GM23248 (cell line): ENCODE measurements around the gene PRELP. TPM values are rescaled to one million over a fixed set of nuclear protein-coding genes. Genes with fewer than 3 reads are reported as not detected.

ENCODE experiments used
- DNase-seq: peaks from one replicate; pipeline ENCODE4 v3.0.0-alpha.2; 2015
- H2AFZ ChIP-seq: fragments of 200-600 bp; sonication (generic); 2 replicates; pipeline ENCODE4 v1.6.1; 2016; ENCODE audit warnings: antibody characterized with exemption
- H3F3A ChIP-seq: fragments of 200-600 bp; sonication (generic); 2 replicates; pipeline ENCODE4 v1.6.1; 2016; ENCODE audit warnings: mild to moderate bottlenecking, antibody characterized with exemption, mixed run types; ENCODE audit not compliant: insufficient read depth
- H3K27ac ChIP-seq: fragments of 200-600 bp; sonication (generic); 2 replicates; pipeline ENCODE4 v1.5.1; 2016; ENCODE audit warnings: mild to moderate bottlenecking
- H3K27me3 ChIP-seq: fragments of 200-600 bp; sonication (generic); replicated peaks from 2 replicates; pipeline ENCODE4 v1.6.1; 2016; ENCODE audit warnings: mild to moderate bottlenecking; ENCODE audit not compliant: insufficient read depth
- H3K36me3 ChIP-seq: fragments of 200-600 bp; sonication (generic); 2 replicates; pipeline ENCODE4 v1.6.1; 2016; ENCODE audit warnings: low read depth, mild to moderate bottlenecking
- H3K4me1 ChIP-seq: fragments of 200-600 bp; sonication (generic); 2 replicates; pipeline ENCODE4 v1.6.1; 2016; ENCODE audit warnings: mild to moderate bottlenecking; ENCODE audit not compliant: insufficient read depth
- H3K4me2 ChIP-seq: fragments of 200-600 bp; sonication (generic); one replicate; pipeline ENCODE4 v1.6.1; 2016; ENCODE audit warnings: mild to moderate bottlenecking; ENCODE audit not compliant: unreplicated experiment
- H3K4me3 ChIP-seq: fragments of 200-600 bp; sonication (generic); 2 replicates; pipeline ENCODE4 v1.5.1; 2016; ENCODE audit warnings: mild to moderate bottlenecking
- H3K79me2 ChIP-seq: fragments of 200-600 bp; sonication (generic); 2 replicates; pipeline ENCODE4 v1.6.1; 2016; ENCODE audit warnings: mild to moderate bottlenecking; ENCODE audit not compliant: insufficient read depth
- H3K9ac ChIP-seq: fragments of 200-600 bp; sonication (generic); 2 replicates; pipeline ENCODE4 v1.6.1; 2016; ENCODE audit warnings: mild to moderate bottlenecking
- H3K9me2 ChIP-seq: fragments of 200-600 bp; sonication (generic); 2 replicates; pipeline ENCODE4 v1.6.1; 2016; ENCODE audit warnings: mixed run types, mild to moderate bottlenecking, moderate library complexity; ENCODE audit not compliant: insufficient read depth
- H3K9me3 ChIP-seq: fragments of 200-600 bp; sonication (generic); one replicate; pipeline ENCODE4 v1.6.1; 2017; ENCODE audit warnings: low read depth
- H4K20me1 ChIP-seq: fragments of 200-600 bp; sonication (generic); 2 replicates; pipeline ENCODE4 v1.6.0; 2016; ENCODE audit not compliant: insufficient read depth
- EZH2 ChIP-seq: fragments of 200-600 bp; sonication (generic); IDR thresholded peaks from 2 replicates; pipeline ENCODE4 v1.6.1; 2018; ENCODE audit warnings: antibody characterized with exemption, mild to moderate bottlenecking; ENCODE audit not compliant: insufficient read depth, poor library complexity, severe bottlenecking
- EZH2phosphoT487 ChIP-seq: fragments of 200-600 bp; sonication (generic); IDR thresholded peaks from 2 replicates; pipeline ENCODE4 v1.6.1; 2018; ENCODE audit warnings: antibody characterized with exemption, moderate library complexity, mild to moderate bottlenecking, low read depth; ENCODE audit not compliant: insufficient read depth
- WGBS, 2 experiments: methylation state at CpG; one replicate each; pipeline ENCODE4 v1.1.6; 2015 to 2017; ENCODE audit warnings: low lambda C conversion rate in 2 of 2, low coverage in 1 of 2; ENCODE audit errors: missing lambda C conversion rate in 2 of 2; 5-methylcytosine and 5-hydroxymethylcytosine counted together
- in situ Hi-C: fragments of 300-500 bp; cut with MboI; formaldehyde crosslinking; loops from 2 replicates; pipeline ENCODE4 v1.15.0; 2020
- polyA plus RNA-seq: library from polyadenylated mRNA; unstranded; fragments of >200 nt; fragmentation: Nextera tagmentation; extraction: Ambion mirVana; gene quantifications from 2 replicates; pipeline ENCODE4 v1.2.1, GENCODE V29; 2016
- total RNA-seq: library from RNA; depleted of rRNA; stranded (reverse); fragments of >200 nt; shearing (Covaris generic); gene quantifications from 2 replicates; pipeline ENCODE4 v1.2.3, GENCODE V29; 2014

The PRELP gene
- total and polyA plus RNA-seq, 2 experiments from 2014 or later: 0.32 to 1.6 TPM

- H2AFZ ChIP-seq: no peak overlapping the region
- H3K9me2 ChIP-seq: no peaks in the 10 kb centered on the region
- H3K4me1 ChIP-seq: no peaks in the 10 kb centered on the region
- no peaks in the 10 kb centered on the region for H3K36me3 ChIP-seq
- DNase-seq: no peak
- no peak overlapping the region for H3K4me2 ChIP-seq
- no peak overlapping the region for H3K9ac ChIP-seq
- H3K27me3 ChIP-seq: no peaks in the 10 kb centered on the region
- no peak for TF ChIP-seq EZH2
- TF ChIP-seq EZH2phosphoT487: no peak
- 84 to 86% methylated on average over 5 of the region's 5 CpGs for WGBS, 2 experiments
- H3F3A ChIP-seq: no peaks in the 10 kb centered on the region
- no peaks in the 10 kb centered on the region for H3K9me3 ChIP-seq
- no peak overlapping the region for H3K4me3 ChIP-seq
- H3K79me2 ChIP-seq: no peaks in the 10 kb centered on the region
- no peak overlapping the region for H3K27ac ChIP-seq
- in situ Hi-C loops: loop anchor here (5.0 kb wide), 1 partner anchor 210 kb away; no protein-coding TSS in a partner anchor
- H4K20me1 ChIP-seq: no peaks in the 10 kb centered on the region
Measured at GRCh38 chr1:203497269-203497777, 21.7 kb downstream of the PRELP start.

DNA sequence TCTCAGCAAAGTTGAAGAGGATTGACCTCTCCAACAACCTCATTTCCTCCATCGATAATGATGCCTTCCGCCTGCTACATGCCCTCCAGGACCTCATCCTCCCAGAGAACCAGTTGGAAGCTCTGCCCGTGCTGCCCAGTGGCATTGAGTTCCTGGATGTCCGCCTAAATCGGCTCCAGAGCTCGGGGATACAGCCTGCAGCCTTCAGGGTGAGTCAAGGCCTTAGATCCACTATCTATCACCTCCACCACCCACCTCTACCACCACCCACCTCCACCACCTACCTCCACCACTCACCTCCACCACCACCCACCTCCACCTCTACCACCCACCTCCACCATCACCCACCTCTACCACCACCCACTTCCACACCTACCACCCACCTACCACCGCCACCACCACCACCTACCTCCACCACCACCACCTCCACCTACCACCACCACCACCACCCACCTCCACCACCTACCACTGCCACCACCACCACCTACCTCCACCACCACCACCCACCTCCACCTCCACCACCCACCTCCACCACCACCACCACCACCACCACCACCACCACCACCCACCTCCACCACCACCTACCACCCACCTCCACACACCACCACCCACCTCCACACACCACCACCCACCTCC, 24.2 kb downstream of the PRELP start:
- TF ChIP-seq EZH2phosphoT487 (no peak), EZH2 (no peak)
- H4K20me1 ChIP-seq: no peaks in the 10 kb centered on the region
- no peaks in the 10 kb centered on the region for H3K27me3 ChIP-seq
- no peak overlapping the region for H3K27ac ChIP-seq
- H3K79me2 ChIP-seq: no peaks in the 10 kb centered on the region
- no peaks in the 10 kb centered on the region for H3F3A ChIP-seq
- H3K4me3 ChIP-seq: no peak overlapping the region
- no peaks in the 10 kb centered on the region for H3K9me3 ChIP-seq
- H2AFZ ChIP-seq: no peak overlapping the region
- in situ Hi-C loops: loop anchor here (5.0 kb wide), 1 partner anchor 208 kb away; no protein-coding TSS in a partner anchor
- WGBS, 2 experiments: 84 to 86% methylated on average over 5 to 7 of the region's 7 CpGs
- no peak overlapping the region for H3K4me2 ChIP-seq
- no peaks in the 10 kb centered on the region for H3K9me2 ChIP-seq
- no peak overlapping the region for H3K9ac ChIP-seq
- no peaks in the 10 kb centered on the region for H3K36me3 ChIP-seq
- DNase-seq: no peak
- peaks cover under 1% of the 10 kb centered on the region; the same call in 1 of the 2 replicates for H3K4me1 ChIP-seq

- Histone ChIP-seq H3K4me1 (peaks cover 3% of the 10 kb centered on the region; the same call in 1 of the 2 replicates), H3K27me3 (no peaks in the 10 kb centered on the region), H3K79me2 (no peaks in the 10 kb centered on the region), H3K36me3 (no peaks in the 10 kb centered on the region), H3K4me3 (no peak overlapping the region), H3K4me2 (no peak overlapping the region), H3K9me3 (no peaks in the 10 kb centered on the region), H3K27ac (no peak overlapping the region), H4K20me1 (no peaks in the 10 kb centered on the region), H3F3A (no peaks in the 10 kb centered on the region), H3K9me2 (no peaks in the 10 kb centered on the region), H2AFZ (no peak overlapping the region), H3K9ac (no peak overlapping the region)
- WGBS, 2 experiments: 61% methylated on average over 1 of the region's 1 CpG; no CpG with 5 or more reads in 1 of the 2 experiments
- DNase-seq: no peak
- in situ Hi-C loops: no loop called here
- TF ChIP-seq EZH2 (no peak), EZH2phosphoT487 (no peak)
Measured at GRCh38 chr1:203500279-203500678, 24.7 kb downstream of the PRELP start.

DNA sequence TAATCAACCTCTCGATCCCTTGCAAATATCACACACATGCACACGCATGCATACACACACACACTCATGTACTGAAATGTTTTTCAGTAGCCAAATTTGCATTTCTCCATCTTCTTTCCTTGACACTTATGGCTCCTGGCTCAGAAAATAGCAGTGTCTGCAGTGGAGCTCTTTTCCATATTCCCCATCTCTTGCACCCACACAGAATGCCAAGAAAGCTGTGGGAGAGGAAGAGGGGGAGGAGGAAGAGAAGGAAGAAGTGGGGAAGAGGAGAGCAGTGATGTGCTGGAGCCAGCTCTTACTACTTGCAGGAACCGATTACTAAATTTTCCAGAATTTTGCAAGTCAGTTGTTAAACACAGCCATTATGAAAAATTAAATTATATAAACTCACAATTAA, 28.2 kb downstream of the PRELP start:
- in situ Hi-C loops: no loop called here
- Histone ChIP-seq H3K9ac (no peak overlapping the region), H3F3A (no peaks in the 10 kb centered on the region), H3K36me3 (no peaks in the 10 kb centered on the region), H3K9me2 (no peaks in the 10 kb centered on the region), H3K27me3 (no peaks in the 10 kb centered on the region), H3K4me3 (no peak overlapping the region), H3K4me1 (peaks cover 13% of the 10 kb centered on the region; the same call in 1 of the 2 replicates), H3K27ac (no peak overlapping the region), H3K79me2 (no peaks in the 10 kb centered on the region), H4K20me1 (no peaks in the 10 kb centered on the region), H3K9me3 (no peaks in the 10 kb centered on the region), H2AFZ (no peak overlapping the region), H3K4me2 (no peak overlapping the region)
- no peak for TF ChIP-seq EZH2phosphoT487
- TF ChIP-seq EZH2: no peak
- no peak for DNase-seq
- 88% methylated on average over 3 of the region's 3 CpGs for WGBS, 2 experiments
